SH-SY5Y (cell line): ENCODE results near the gene TMEM60.

ENCODE experiments used
- GATA2 ChIP-seq: IDR thresholded peaks from 2 replicates; pipeline ENCODE4 v1.6.1; 2011; ENCODE audit warnings: mild to moderate bottlenecking, low read depth, low read length
- GATA3 ChIP-seq: IDR thresholded peaks from 2 replicates; pipeline ENCODE4 v1.6.1; 2011; ENCODE audit warnings: low read depth, mild to moderate bottlenecking, low read length, moderate library complexity

Gene TMEM60

DNA sequence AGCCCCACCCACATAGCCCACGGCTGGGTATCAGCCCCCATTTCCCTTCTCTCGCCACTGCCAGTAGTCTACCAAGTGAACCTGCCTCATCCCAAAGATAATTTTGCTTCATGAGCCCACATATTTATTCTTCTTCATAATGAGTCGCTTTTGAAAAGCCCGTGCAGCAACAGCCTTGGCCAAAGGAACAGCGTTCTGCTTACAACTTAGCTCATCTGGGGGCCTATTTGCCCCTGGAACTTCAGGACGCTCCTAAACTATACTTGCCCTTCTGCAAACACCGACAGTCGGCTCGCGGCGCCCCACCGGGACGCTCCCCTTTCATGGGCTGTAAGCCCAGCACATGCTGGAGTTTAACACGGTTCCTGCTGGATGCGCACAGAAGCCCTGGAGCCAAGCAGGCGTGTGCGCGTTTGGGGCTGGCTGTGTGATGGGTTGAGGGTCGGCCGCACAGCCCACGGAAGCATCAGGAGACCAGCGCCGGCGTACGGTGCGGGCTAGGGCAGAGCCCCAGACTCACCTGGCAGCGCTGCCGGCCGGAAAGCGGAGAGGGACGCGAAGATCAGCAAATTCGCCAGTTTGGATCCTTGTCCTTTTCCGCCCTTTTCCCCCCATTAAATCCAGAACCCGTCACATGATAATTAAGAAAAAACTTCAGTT lies 370 bp downstream of the TMEM60 start:
- TF ChIP-seq GATA2 (no peak), GATA3 (no peak)

DNA sequence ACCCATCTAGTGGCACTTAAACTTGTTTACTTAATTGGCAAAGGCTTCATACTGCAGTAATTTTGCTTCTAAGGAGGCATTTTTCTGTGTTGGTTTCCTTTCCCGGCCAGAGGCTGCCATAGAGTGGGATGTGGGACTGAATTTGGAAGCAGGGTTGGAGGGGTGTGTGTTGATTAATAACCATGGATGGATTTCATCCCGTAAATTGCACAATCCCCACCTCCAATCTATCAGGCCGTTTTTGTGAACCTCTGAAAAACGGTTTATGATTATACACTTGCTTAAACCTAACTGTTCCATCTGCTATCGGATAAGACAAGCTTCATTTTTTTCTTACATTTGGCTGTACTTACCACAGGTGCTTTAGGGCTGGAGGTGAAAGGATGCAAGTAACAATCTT lies 1.3 kb downstream of the TMEM60 start:
- TF ChIP-seq GATA2 (no peak), GATA3 (no peak)

DNA sequence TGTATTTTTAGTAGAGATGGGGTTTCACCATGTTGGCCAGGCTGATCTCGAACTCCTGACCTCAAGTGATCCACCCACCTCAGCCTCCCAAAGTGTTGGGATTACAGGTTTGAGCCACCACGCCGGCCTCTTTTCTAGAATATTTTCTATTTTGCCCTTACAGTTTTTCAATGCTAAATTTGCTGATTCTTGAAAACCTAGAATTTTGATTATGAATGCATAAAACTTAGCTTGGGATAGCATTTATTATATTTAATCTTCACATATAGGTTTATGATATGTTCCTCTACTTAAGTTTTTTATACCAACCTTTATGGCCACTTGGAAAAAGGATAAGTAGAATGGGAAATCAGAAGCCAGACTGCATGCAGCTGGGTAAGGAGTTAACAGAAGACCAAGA lies 2.1 kb downstream of the TMEM60 start:
- no peak for TF ChIP-seq GATA3
- TF ChIP-seq GATA2, result no peak

DNA sequence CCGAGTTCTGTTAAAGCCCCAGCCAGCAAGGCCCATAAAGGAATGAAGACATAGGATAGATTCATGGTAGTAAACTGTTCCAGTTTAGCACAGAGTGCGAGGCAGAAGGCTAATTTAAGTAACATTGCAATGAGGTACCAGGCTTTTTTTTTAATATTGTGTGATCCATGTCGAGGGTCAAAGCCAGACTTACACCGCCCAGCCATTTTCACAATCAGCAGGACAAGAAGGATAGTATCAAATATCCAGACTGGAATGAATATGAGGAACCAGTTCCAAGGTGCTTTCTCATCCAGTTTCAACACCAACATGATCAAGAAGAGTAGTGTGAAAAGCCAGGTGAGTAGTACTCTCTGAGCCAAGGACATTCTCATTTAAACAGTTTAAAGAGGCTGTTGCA lies 4.2 kb downstream of the TMEM60 start:
- TF ChIP-seq GATA3 (no peak), GATA2 (no peak)

DNA sequence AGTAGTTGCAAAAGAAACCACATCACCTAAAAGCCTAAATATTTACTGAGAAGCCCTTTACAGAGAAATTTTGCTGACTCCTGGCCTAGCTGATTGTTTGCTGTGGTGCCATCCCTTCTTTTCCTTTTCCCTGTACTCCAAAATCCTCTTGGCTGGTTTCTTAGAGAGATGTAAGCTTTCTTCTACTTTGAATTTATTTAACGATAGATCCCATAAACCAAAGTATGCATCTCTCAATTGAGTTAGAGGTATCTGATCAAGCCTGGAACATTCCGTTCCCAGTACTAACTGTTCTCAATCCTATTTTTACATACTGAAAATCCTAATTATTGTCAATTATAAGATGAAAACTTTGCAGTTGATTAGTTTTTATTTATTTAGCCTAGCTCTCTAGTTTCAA lies 6.3 kb downstream of the TMEM60 start:
- no peak for TF ChIP-seq GATA3
- TF ChIP-seq GATA2, result no peak

DNA sequence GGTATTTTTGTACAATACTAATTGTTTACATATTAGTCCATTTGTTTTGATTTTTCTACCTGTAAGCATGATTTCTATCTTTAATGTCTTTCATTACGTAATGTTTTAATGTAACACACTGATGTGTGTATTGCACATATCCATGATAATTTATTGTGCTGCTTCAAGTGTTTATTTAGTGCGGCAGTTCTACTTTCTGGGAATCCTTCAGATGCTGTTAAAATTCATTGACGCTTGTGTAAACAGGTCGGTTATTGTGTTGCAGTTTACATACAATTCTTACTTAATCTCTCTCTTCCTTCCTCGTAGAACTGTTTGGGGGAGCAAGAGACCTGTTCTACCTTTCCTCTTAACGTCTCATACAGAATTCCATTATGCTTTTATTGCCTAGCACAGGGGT lies 6.9 kb downstream of the TMEM60 start:
- TF ChIP-seq GATA3 (no peak), GATA2 (no peak)

DNA sequence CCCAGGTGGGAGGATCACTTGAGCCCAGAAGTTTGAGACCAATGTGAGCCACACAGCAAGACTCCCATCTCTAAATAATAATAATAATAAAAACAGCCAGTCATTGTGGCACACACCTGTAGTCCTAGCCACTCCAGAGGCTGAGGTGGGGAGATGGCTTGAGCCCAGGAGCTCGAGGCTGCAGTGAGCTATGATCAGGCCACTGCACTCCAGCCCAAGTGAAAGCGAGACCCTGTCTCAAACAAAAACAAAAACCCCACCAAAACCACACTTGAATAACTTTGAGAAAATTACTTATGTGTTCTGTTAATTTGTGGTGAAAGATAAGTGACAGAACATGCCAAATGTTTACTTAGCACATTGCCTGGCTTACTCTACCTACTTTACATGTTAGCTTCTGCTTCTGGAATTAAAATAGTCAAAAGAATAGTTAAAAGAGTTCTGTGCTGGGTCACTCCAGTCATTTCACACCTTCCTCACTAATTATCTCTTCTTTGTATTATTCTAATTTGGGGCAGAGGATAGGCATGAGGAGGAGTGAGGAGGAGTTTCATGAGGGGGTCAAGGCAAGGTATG lies 9.8 kb downstream of the TMEM60 start:
- no peak for TF ChIP-seq GATA2
- TF ChIP-seq GATA3, result no peak

DNA sequence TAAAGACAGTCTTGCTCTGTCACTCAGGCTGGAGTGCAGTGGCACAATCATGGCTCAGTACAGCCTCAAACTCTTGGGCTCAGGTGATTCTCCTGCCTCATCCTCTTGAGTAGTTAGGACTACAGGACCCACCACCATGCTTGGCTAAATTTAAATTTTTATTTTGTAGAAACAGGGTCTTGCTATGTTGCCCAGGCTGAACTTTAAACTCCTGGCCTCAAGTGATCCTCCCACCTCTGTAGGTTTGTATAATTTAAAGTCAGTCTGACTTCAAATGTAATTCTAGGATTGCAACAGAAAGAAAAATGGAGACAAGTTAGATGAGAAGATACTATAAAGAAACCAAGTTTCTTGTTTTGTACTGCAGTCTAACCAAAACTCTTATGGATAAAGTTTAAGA lies 11.5 kb downstream of the TMEM60 start:
- no peak for TF ChIP-seq GATA2
- no peak for TF ChIP-seq GATA3

DNA sequence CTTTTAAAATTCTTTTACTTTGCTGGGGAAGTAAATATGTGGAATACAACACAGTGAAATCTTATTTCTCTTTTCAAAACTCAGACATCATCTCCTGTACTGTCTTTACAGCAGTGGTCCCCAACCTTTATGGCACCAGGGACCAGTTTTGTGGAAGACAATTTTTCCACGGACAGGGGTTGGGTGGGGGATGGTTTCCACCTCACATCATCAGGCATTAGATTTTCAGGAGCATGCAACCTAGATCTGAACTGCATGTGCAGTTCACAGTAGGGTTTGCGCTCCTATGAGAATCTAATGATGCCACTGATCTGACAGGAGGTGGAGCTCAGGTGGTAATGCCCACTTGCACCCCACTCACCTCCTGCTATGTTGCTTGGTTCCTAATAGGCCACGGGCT lies 12.2 kb downstream of the TMEM60 start:
- TF ChIP-seq GATA3 (no peak), GATA2 (no peak)

DNA sequence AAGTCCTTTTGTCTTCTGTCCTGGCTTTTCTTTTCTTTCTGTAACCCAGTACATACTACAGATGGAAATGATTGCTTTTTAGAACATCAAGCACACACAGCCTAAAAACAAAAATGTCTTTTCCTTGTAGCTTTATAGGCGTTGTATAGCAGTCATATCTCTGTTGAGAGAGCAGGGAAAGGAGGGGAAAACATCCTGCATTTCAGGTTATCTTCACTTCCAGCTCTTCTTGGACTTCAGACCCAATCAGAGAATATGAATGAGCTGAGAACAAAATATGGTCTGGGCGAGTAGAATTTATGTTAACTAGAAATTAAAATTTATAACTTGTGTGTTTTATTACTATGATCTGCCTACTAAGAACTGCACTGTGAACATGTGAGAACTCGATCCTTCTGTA lies 14.7 kb downstream of the TMEM60 start:
- TF ChIP-seq GATA2 (no peak), GATA3 (no peak)

DNA sequence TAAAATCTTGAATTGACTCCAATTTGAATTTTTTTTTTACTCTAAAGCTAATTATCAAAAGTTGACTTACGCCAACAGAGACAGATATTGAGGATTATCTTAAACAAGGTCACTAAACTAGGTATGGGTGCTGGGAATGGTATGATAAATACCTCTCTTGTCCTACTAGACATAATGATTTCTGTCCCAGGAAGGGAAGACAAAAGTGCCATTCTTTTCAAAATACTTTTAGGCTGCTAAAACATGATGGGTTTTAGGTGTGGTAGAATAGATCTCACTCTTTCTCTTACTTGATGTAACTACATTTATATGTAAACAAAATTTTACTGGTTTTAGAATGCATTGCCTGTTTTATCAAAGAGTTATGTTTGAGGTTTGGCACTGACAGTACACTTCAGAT lies 15.1 kb downstream of the TMEM60 start:
- TF ChIP-seq GATA2 (no peak), GATA3 (no peak)

DNA sequence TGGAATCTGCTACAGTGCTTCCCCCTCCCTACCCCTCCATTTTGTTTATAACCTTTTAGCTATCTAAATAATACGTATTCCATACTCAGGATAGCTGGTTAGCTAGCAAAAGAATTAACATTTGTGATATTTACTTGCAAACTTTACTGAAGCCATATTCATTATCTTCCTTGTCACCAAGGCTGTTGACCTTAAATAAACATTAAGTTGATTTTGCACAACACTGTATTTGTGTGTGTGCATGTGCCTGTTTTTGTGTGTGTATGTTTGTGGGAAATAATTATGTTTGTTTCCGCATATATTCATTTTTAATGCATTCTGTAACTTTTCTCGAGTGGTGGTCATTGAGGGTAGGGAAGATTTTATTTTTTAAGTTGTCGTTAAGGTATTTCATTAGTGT lies 15.9 kb downstream of the TMEM60 start:
- TF ChIP-seq GATA3, result no peak
- TF ChIP-seq GATA2, result no peak

DNA sequence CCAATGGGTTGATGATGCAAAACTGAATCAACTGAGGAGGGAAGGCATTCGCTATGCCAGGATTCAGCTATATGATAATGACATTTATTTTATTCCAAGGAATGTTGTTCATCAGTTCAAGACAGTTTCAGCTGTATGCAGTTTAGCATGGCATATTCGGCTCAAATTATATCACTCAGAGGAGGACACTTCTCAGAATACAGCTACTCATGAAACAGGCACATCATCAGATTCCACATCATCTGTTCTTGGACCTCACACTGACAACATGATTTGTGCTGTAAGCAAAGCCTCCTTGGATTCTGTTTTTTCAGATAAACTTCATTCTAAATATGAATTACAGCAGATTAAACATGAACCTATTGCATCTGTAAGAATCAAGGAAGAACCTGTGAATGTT lies 19.7 kb downstream of the TMEM60 start:
- TF ChIP-seq GATA3 (no peak), GATA2 (no peak)

DNA sequence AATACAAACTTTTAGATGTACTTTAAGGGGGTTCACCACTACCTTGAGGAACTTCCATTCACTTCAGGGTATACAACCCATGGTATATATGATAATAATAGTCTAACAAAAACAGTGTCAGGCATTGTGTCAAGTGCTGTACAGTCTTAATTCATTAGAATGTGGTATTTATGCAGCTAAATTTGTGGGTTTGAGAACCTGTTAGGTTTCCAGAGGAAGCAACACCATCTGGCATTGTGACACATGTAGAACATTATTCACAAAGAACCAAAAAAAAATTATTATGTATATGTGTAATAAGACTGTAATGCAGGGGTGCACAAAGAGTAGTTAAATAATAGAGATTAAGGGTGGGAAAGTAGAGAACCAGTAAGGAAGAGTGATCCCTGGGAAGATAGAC lies 26.3 kb downstream of the TMEM60 start:
- TF ChIP-seq GATA3, result no peak
- TF ChIP-seq GATA2, result no peak

DNA sequence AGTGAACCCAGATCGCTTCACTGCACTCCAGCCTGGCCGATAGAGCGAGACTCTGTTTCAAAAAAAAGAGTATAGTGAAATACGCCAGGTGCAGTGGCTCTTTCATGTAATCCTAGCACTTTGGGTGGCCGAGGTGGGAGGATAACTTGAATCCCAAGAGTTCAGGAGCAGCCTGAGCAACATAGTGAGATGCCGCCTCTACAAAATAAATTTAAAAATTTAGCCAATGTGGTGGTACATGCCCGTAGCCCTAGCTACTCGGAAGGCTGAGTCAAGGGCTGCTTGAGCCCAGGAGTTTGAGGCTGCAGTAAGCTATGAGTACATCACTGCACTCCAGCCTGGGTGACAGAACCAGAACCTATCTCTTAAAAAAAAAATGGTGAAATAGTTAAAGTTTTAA lies 27.9 kb downstream of the TMEM60 start:
- TF ChIP-seq GATA2 (no peak), GATA3 (no peak)

DNA sequence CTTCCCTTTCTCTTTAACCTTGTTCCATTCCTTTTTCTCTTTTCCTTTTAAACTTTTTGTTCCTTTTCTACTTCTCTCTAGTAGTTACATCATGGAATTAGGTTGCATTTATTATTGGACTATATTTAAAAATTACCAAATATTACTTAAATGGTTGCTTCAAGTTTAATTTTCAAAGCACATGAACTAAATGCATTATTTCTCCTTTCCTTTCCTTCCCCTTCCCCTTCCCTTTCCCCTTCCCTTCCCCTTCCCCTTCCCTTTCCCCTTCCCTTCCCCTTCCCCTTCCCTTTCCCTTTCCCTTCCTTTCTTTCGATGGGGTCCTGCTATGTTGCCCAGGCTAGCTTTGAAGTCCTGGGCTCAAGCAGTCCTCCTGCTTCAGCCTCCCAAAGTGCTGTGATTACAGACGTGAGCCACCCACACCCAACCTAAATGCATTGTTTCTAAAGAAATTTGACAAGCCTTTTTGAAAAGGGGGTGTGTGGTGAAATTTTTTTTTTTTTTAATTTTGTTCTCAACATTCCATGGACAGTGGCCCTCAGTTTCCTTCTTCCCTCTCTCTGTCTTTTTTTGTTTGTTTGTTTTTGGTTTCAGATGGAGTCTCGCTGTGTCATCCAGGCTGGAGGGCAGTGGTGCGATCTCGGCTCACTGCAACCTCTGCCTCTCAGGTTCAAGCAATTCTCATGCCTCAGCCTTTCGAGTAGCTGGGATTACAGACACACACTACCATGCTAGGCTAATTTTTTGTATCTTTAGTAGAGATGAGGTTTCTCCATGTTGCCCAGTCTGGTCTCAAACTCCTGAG lies 31.2 kb downstream of the TMEM60 start:
- no peak for TF ChIP-seq GATA3
- TF ChIP-seq GATA2, result no peak
